ENCODE data around the gene ADARB1.

Gene ADARB1

DNA sequence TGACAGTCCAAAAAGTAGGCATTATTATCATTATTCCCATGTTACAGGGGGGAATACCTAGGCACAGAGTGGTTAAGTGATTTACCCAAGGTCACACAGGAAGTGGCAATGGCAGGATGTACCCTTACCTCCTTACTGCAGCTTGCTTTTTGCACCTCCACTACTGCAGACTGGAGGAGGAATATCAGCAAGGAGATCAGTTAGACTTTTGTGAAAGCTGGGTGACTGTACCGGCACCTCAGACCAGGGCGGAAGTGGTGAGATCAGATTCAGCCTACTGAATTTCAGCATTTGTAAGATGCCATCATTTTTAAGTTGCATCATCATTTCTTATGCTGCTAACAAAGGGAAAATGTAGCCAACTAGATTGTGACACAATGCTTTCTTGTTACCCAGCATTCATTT is 4.5 kb downstream of the ADARB1 start:
- no peak for DNase-seq

DNA sequence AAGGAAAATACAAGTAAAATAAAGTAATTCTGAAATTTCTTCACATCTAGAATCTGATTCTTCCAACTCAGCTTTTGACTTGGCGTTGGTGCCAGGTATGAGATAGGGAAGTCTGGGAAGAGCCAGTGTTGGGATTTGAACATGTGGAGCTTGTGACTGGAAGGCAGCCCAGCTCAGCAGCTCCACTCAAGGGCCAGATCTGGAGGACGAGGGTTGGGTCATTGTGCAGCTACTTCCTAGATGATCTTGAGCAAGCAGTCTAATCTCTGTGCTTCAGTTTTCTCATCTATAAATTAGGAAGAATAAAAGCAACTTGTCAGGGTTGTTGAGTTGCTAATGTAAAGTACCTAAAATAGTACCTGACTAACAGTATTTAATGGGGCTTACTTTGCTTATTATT is 5.0 kb downstream of the ADARB1 start:
- DNase-seq: no peak

DNA sequence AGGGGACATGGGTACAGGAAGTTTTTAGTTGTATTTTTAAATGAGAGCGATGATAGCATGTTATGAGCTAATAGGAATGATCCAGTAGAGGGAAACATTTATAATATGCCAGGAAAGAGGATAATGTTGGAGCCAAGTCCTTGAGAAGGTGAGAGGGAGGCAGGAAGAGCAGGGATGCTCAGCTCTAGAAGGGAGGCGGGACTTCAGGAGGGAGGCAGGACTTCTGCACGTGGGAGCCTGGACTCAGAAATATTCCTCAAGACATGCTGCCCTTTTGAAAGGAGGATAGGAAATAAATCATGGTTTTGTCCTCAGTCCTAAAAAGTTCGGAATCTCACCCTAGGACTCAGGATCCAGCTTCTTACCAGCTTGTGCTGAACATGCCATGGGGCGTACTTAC is 5.9 kb downstream of the ADARB1 start:
- no peak for DNase-seq

DNA sequence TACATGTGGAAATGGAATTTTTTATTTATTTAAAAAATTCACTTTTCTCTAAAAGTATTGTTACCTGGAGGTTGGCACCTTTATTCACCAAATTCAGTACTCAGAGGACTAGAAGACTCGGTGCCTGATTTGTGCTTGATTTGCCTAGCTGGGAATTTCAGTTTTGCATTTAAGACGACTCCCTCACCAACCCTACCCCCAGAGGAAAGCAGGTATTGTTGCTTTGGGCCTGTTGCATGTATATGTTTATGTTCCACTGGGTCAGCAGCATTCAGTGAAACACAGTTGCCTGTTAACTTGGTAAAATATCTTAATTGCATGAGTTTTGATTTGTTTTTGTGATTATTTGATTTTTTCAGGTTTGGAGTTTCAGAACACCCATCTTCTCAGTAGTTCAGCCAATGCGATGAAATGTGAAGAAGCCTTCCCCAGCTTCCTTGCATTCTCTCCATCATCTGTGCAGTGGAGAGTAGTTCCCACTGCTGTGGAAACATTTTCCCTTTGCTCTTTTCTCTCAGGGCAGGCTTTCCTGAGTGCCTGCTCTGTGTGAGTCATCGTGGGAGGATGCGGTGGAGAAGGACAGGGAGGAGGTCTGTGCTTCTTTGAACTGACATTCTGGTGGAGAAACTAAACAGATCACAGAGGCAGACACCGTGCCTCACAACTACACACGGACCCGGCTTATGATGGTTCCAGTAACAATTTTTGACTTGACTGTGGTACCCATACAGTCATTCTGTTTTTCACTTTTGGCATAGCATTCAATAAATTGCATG is 6.4 kb downstream of the ADARB1 start:
- DNase-seq: no peak

DNA sequence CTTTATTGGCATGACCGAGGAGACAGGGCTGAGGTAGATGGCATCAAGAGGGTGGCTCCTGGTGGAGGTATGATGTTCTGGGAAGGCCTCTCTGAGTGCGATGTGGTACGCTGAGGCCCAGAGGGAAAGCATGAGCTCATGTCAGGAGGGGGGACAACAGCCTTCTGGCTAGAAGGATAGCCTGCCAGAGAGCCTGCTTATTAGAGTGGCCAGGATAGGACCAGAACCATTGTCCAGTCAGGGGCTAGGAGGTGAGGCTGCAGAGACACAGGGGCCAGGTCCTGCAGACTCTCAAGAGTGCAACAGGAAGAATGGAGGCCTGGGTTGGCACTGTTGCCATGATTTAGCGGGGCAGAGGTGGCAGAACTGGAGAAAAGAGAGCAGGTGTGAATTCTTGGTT is 7.3 kb downstream of the ADARB1 start:
- no peak for DNase-seq

DNA sequence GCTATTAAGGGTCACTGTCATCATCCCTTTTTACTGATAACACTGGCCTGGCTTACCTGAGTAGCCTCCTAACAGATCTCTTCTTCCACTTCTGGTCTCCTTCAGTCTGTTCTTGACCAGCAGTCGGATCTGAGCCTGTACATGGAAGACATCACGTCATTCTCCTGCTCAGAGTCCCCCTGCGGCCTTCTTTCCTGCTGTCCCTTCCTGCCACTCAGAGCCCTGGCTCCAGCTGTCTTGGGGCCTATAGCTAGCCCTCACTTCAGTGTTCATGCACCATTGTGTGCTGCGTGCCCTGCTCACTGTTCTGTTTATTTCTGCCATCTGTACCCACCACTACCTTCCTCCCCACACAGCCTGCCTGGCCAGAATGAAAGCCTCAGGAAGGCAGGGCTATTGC is 8.4 kb downstream of the ADARB1 start:
- no peak for DNase-seq

DNA sequence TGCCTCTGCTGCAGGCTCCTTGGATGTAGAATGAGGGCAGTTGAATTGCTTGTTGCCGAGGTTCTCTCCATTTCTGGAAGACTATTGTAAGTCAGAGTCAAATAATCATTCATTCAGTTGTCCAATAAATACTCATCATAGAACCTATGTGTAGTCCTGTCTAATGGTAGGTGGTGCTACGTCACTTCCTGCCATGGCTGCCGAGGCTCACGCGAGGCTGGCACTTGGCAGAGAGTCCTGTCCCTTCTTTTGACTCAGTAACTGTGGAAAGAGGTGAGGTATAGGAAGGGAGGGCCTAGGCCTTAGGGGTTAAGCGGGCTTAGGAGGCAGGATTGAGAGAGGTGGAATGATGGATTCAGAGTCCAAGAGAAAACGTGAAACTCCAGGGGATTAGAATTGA is 9.7 kb downstream of the ADARB1 start:
- no peak for DNase-seq

DNA sequence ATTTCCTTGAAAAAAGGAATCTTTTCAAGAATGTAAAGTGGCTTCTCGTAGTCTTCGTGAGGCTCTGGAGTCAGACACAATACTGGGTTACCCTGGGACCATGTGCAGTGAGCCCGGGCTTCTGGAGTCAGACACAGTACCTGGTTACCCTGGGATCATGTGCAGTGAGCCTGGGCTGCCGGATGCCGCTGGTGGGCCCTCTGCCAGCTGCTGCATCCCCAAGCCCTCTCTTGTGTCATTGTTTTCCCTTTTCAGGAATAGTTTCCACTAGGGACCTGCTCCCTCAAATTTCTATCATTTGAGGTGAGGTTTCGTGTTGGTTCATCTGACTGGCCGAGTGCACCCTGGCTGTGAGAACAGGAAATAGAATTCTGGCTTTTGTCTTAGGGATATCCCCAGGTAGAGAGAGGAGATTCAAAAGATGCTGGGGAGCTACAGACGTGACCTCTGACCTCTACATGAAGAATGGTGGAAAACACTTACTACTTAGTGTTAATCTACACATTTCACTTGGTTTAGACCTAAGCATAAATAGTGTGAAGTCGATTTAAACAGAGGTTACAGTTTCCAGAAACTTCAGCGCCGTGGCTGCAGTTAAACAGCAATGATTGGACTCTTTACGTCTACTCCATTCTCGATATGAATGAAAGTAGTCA is 10.6 kb downstream of the ADARB1 start:
- DNase-seq: no peak

DNA sequence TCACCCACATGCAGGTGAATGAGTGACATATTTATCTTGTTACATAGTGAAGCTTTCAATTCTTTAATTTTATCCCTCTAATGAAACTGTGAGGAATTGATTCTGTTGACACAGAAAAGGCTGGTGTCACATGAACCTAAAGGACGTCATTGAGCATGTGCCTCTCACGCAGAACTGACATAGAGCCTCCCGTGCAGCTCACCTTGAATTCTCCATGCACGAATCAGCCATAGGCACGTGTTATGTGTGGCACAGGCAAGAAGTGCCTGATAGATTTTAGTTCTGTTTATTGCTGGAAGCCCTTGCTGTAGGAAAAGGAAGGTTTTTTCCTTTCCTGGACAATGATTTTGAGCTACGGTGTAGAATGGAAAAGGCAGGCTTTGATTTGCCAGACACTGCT is 11.3 kb downstream of the ADARB1 start:
- no peak for DNase-seq

DNA sequence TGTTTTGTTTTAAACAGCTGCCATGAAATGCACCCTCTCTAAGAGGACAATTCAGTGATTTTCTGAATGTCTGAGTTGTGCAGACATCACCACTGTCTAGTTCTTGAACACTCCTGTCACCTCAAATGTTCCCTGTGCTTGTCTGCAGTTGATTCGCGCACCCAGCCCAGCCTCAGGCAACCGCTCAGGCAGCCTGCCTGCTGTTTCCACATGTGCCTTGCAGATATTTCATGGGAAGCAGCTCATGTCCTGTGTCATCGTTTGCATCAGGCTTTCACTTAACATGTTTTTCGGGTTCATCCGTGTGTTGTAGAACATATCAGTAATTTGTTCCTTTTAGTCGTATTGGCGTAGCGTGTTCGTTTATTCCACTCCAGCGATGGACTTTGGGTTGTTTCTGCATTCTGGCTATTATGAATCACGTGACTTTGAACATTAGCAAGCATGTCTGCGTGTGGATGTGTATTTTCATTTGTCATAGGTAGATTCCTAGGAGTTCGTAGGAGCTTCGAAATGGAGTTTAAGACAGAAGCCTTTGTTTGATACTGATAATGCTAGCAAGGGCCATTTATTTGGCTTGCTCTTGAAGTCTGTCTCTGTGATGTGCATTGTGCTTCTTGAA is 12.1 kb downstream of the ADARB1 start:
- no peak for DNase-seq

DNA sequence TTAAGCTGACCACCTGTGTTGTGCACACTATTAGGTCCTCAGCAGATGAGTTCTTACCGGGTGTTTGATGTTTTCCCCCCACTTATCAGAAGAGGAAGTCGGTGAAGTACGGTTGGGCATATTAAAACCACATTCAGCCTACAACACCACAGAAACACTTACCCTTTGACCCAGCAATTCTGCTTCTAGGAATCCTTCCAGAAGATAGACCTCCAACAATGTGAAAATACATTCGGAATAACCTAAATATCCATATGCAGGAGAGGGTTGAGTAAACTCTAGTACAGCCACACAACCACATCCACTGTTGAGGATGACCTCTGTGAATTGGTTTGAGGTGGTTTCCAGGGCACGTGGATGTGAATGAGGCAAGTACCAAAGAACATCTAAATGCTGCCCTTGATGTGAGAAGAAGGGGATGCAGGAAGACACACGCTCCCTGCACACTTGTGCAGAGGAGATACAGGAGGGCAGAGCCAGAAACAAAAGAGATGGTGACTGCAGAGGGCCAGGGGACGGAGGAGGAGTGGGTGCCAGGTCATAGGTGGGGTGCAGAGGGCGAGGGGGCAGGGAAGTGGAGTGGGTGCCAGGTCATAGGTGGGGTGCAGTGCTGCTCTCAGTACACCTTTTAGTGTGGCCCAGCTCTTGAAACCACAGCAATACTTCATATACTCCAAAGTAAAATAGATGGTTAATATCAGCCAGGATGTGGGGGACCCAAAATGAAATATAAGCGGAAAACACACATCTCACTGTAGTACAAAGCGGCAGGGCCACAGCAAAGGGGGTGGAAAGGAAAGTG is 12.8 kb downstream of the ADARB1 start:
- no peak for DNase-seq

DNA sequence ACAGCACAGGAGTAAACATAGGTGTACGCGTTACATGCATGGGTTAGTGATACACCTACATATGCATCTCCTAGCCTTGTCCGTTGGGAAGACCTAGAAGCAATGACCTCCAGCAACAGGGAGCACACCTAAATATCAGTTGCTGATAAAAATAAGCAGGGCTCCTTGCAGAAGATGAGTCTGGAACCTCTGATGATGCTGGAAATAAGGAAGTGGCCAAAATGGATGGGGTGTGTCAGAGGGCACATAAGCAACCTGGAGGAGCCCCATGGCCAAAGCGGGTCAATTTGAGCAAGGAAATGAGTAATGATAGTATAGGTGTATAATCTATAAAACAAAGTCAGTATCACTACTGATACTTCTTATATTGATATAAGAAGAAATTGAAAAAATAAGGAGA is 13.7 kb downstream of the ADARB1 start:
- DNase-seq: no peak

DNA sequence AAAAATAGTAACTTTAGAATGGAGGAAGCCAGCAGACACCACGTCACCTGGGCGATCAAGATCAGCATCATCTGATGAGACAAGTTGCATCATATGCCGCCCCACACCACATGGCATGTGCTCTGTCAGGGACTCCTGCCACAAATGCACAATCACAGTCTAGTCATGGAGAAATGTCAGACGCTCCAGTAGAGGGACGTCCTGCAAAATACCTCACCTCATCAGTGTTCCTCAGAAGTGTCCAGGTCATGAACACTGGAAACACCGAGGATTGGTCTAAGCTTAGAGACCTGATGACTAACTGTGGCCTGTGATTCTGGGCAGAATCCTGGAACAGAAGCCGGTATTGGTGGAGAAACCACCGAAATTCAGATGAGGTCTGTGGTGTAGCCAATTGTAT is 14.3 kb downstream of the ADARB1 start:
- DNase-seq: no peak

DNA sequence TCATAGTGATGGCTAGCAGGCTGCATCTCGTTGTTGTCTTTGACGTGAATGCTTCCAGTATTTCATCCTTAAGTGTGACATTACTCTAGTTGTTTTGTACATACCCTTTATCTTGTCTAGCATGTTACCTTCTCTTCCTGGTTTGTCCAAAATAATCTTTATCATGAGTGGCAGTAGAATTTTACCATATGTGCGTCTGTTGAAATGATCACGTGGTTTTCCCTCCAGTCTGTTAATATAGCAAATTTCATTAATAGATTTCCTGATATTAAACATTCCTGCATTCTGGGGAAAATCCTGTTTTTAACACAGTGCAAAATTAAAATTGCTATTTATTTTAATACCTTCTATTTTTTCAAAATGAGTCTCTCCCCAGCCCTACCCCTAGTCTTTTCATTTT is 15.6 kb downstream of the ADARB1 start:
- DNase-seq: no peak

DNA sequence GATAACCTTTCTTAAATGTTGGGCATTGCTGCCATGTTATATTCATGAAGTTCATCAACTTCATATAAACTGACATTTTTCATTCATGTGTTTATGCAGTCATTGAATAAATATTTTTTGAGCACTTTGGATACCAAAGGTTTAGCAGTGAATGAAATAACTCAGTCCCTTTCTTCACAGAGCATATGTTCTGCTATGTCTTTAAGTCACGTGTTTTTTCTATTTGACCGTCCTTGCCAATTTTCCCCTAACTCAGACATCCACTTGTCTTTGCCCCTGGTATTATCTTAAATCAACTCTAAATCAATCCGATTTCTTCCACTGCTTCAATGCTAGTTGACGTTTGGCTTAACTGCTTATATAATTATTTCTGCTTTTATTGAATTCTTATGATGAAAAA is 16.6 kb downstream of the ADARB1 start:
- no peak for DNase-seq

DNA sequence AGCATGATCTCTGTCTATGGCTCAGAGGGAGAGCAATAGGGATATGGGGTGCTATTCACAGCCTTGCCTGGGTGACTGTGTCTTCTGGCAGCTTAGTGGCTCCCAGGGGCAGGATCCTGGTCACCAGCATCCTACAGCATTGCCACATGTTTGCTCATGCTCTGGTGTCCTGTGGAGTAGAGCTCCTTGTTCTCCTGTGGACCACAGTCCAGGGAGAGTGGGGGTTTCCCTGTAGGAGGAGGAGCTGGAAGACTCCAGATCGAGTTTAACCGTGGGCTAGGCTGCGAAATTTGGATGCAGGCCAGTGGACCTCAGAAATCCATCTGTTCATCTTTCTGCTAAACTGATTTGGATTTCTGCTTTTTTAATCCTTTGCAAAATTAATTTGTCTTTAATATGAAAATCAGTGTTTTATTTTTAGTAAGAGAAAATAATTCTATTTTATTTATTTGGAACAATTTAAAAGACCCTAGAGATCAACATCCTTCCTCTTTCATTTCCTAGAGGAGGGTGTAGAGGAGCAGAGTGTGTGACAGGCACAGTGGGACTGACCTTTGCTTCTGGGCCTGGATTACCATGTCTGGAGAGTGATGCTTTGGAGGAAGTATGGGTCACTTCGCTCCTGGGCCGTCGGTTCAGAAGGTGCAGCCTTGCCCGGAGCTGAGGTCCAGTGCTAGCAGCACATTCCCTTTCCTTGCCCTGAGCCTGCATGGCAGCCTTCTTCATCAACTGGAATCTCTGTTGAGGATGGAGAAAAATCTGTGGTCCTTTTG is 17.4 kb downstream of the ADARB1 start:
- no peak for DNase-seq

DNA sequence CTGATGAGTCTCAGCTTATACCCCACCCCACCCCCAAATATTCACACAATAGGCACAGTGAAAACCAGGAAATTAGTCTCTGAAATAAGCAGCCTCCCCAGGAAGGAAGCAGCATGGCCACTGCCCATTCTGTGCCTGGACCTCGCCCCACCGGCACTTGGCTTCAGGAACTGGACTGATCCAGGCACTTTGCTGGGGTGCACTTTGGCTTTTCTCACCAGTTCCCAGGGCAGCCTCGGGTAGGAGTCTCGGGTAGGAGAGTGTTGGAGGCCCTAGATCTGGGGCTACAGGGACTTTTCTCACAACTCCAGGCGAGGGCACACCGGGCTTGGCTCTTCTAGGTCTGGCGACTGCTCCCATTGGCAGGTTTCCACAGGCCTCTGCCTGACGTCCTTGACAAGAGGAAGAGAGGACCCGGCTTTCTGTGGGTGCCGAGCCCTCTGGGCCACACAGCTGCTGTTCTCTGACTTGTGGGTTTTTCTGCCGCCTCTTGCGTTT is 18.7 kb downstream of the ADARB1 start:
- no peak for DNase-seq

DNA sequence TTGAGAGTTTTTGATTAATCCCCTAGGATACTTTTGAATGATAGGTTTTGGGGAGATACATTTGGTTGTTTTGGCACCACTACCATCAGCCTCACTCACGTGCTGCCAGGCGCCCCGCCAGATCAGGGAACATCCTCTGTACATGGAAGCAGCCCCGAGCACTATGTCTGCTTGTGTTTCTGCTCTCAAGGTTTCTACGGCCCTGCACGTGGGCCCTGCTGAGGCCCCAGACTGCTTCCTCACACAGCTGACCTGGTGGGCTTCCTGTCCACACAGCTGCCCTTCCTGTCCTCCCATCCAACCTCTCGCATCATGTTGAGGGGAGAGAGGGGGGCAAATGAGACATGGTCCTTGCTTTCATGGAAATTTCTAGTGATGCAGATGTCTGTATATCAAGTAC is 20.0 kb downstream of the ADARB1 start:
- no peak for DNase-seq

DNA sequence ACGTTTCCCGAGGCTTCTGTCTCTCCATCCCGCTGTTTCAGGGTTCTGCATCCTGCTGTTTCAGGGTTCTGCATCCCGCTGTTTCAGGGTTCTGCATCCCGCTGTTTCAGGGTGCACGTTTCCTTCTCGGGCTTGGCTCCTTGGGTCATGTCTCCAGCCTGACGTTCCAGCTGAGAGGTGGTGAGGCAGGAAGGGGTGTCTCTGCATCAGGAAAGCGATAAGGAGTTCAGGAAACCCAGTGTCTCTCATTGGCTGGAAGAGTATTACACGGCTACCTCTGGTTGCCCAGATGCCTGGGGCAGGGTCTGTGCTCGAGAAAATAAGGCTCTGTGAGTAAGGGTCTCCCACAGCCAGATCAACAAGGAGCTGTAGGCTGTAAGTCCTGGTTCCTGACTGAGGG is 21.1 kb downstream of the ADARB1 start:
- DNase-seq: no peak

DNA sequence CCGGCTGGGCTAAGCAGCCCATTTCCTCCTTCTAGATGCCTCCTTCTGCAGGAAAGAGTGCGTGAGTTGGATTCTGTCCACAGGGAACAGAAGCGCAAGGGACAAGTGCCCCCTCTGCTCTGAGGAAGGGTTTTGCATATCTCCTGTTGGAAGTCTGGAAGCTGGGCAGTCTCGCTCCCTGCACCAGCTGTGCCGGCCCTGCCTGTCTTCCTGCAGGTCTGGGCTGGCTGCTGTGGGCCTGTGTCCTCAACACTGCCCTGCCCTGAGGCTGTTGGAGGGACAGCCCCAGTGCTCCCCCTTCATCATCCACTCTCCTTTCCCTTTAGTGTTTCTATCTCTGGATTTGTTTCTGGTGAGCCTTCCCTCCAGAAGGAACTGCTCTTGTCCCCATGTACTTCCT is 21.8 kb downstream of the ADARB1 start:
- DNase-seq: no peak

DNA sequence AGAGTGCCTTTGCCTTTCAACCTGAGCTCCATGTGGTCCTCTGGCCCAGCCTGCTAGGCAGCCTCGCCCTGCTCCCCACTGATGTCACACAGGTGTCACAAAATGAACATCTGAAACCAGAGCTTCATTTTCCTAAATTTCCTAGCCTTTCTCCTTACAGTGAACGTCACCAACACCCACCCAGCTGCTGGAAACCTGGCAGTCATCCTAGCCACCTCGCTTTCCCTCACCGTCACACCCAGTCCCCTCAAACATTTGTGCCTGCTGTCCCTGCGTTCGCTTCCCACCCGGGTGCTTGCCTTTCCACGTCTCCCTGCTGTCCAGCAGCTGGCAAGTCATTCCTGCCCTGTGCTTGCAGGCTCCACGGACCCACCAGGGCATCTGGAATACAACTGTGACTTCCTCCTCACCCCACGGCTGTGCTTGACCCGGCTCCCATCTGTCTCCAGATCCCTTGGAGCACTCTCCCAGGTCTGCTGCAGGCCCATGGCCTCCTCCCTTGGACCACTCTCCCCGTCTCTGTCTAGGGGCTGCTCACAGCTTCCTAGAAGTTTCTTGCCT is 23.5 kb downstream of the ADARB1 start:
- no peak for DNase-seq

DNA sequence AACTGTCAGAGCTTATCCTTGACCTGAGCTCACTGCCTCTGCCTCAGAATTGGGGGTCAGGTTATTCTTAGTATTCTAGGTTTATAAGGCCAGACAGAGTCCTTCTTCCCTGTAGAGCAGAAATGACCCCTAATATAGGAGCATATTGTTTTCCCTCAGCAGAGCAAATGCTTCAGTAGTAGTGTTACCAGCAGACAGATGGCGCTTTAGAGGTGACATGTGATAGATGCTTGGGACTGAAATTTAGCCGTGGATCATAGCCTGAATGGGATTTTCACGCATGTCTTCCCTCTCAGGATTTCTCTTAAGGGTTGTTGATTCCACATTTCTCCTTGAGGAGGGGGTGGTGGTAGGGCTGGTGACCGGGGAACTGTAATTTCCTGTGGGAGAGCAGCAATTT is 24.5 kb downstream of the ADARB1 start:
- no peak for DNase-seq
